ENCODE data around the gene CTNNB1.

The CTNNB1 gene

GRCh38 chr3:41220906-41221677 lies 21.8 kb downstream of the CTNNB1 start:
- peaks cover 27% of the 10 kb centered on the region for H4K20me1 ChIP-seq (ENCODE audit: insufficient read depth, low read length)
- no peak overlapping the region for H3K4me3 ChIP-seq (ENCODE audit: low read length)
- H3K27me3 ChIP-seq (replicated peaks; ENCODE audit: insufficient read depth, low read length), result no peaks in the 10 kb centered on the region
- H3K9ac ChIP-seq (ENCODE audit: low read length), result no peak overlapping the region
- H3K9me2 ChIP-seq (replicated peaks; ENCODE audit: insufficient read depth, low read length), result no peaks in the 10 kb centered on the region
- no peak for DNase-seq
- H3K9me3 ChIP-seq (replicated peaks; ENCODE audit: insufficient read depth, low read length), result no peaks in the 10 kb centered on the region
- peaks cover 68% of the 10 kb centered on the region for H3K79me2 ChIP-seq (ENCODE audit: low read length)
- H3K4me1 ChIP-seq (ENCODE audit: low read length), result no peaks in the 10 kb centered on the region
- no peak overlapping the region for H3K27ac ChIP-seq (ENCODE audit: low read length)
- H3K36me3 ChIP-seq (replicated peaks; ENCODE audit: insufficient read depth, low read length), result peaks cover 11% of the 10 kb centered on the region
- no peak for TF ChIP-seq CTCF (IDR thresholded peaks at IDR 0.05; ENCODE audit: low read length)
- TF ChIP-seq EZH2 (optimal IDR thresholded peaks at IDR 0.05; ENCODE audit: low read depth, low read length), result no peak
- no peak for TF ChIP-seq EZH2phosphoT487 (IDR thresholded peaks at IDR 0.05; ENCODE audit: low read length)
- no peaks in the 10 kb centered on the region for H3F3A ChIP-seq (ENCODE audit: insufficient read depth, low read length)
- H2AFZ ChIP-seq (ENCODE audit: low read length), result no peak overlapping the region
- H3K4me2 ChIP-seq (ENCODE audit: low read depth, low read length), result no peak overlapping the region

GRCh38 chr3:41222012-41222411 lies 22.7 kb downstream of the CTNNB1 start:
- H3K36me3 ChIP-seq (replicated peaks; ENCODE audit: insufficient read depth, low read length), result peaks cover 11% of the 10 kb centered on the region
- H3K9me2 ChIP-seq (replicated peaks; ENCODE audit: insufficient read depth, low read length), result no peaks in the 10 kb centered on the region
- no peak overlapping the region for H3K27ac ChIP-seq (ENCODE audit: low read length)
- no peak overlapping the region for H3K4me2 ChIP-seq (ENCODE audit: low read depth, low read length)
- no peak for TF ChIP-seq EZH2phosphoT487 (IDR thresholded peaks at IDR 0.05; ENCODE audit: low read length)
- TF ChIP-seq EZH2 (optimal IDR thresholded peaks at IDR 0.05; ENCODE audit: low read depth, low read length), result no peak
- no peak for TF ChIP-seq CTCF (IDR thresholded peaks at IDR 0.05; ENCODE audit: low read length)
- H3K4me1 ChIP-seq (ENCODE audit: low read length), result no peaks in the 10 kb centered on the region
- no peaks in the 10 kb centered on the region for H3K27me3 ChIP-seq (replicated peaks; ENCODE audit: insufficient read depth, low read length)
- peaks cover 23% of the 10 kb centered on the region for H4K20me1 ChIP-seq (ENCODE audit: insufficient read depth, low read length)
- H3K4me3 ChIP-seq (ENCODE audit: low read length), result no peak overlapping the region
- peaks cover 59% of the 10 kb centered on the region for H3K79me2 ChIP-seq (ENCODE audit: low read length)
- DNase-seq, result no peak
- H3K9ac ChIP-seq (ENCODE audit: low read length), result no peak overlapping the region
- H2AFZ ChIP-seq (ENCODE audit: low read length), result no peak overlapping the region
- H3K9me3 ChIP-seq (replicated peaks; ENCODE audit: insufficient read depth, low read length), result no peaks in the 10 kb centered on the region
- no peaks in the 10 kb centered on the region for H3F3A ChIP-seq (ENCODE audit: insufficient read depth, low read length)

- Histone ChIP-seq H3K27ac (ENCODE audit: low read length) (no peak overlapping the region), H4K20me1 (ENCODE audit: insufficient read depth, low read length) (peaks cover 19% of the 10 kb centered on the region; the same call in 1 of the 2 replicates), H3K79me2 (ENCODE audit: low read length) (peaks cover 54% of the 10 kb centered on the region)
These were observed 23.2 kb downstream of the CTNNB1 start for GRCh38 chr3:41222501-41222900.

More at GRCh38 chr3:41222501-41222900, 23.2 kb downstream of the CTNNB1 start:
- no peaks in the 10 kb centered on the region for H3K9me2 ChIP-seq (replicated peaks; ENCODE audit: insufficient read depth, low read length)
- TF ChIP-seq CTCF (IDR thresholded peaks at IDR 0.05; ENCODE audit: low read length), result no peak
- no peak for TF ChIP-seq EZH2 (optimal IDR thresholded peaks at IDR 0.05; ENCODE audit: low read depth, low read length)
- TF ChIP-seq EZH2phosphoT487 (IDR thresholded peaks at IDR 0.05; ENCODE audit: low read length), result no peak
- H3K27me3 ChIP-seq (replicated peaks; ENCODE audit: insufficient read depth, low read length), result no peaks in the 10 kb centered on the region
- peaks cover 11% of the 10 kb centered on the region for H3K36me3 ChIP-seq (replicated peaks; ENCODE audit: insufficient read depth, low read length)
- no peaks in the 10 kb centered on the region for H3K4me1 ChIP-seq (ENCODE audit: low read length)
- no peaks in the 10 kb centered on the region for H3K9me3 ChIP-seq (replicated peaks; ENCODE audit: insufficient read depth, low read length)
- DNase-seq, result no peak
- H2AFZ ChIP-seq (ENCODE audit: low read length), result no peak overlapping the region
- H3K4me3 ChIP-seq (ENCODE audit: low read length), result no peak overlapping the region
- no peak overlapping the region for H3K4me2 ChIP-seq (ENCODE audit: low read depth, low read length)
- H3F3A ChIP-seq (ENCODE audit: insufficient read depth, low read length), result no peaks in the 10 kb centered on the region
- no peak overlapping the region for H3K9ac ChIP-seq (ENCODE audit: low read length)

Measured in MM.1S (cell line).